ENCODE data around the gene KCND3.

KCND3 gene

DNA sequence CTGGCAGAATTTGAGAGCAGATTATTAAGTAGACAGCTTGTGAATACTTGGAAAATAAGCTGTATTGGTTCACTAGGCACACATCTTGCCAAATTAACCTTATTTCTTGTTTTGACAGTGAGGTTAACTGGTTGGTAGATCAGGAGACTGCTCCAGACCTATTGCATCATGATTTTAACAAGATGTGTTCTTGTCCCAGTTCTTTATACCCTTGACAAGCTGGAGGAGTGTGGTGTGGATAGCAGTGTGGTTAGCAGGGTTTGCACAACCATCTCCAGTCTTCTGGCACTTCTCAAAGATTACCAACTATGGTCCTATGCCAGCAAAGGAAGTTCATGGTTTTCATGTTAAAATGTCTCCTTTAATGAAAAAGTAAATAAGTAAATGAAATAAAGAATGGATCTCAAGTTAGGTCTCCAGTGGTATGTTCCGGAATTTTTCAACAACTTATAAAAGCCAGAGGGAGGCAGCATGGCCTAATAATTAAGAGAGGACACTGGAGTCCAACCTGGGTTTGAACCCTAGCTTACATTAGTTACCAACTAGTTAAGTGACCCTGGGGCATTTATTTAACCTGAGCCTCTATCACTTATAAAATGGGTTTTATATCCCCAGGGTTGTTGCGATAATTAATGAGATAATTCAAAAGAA, 199.7 kb downstream of the KCND3 start:
- H3K9me3 Mint-ChIP-seq: no peaks in the 10 kb centered on the region
- H3K4me1 Mint-ChIP-seq (ENCODE audit: low read depth): no peaks in the 10 kb centered on the region
- no peak overlapping the region for H3K27ac Mint-ChIP-seq
- DNase-seq: no peak
- H3K36me3 Mint-ChIP-seq (ENCODE audit: low read depth): no peaks in the 10 kb centered on the region
- no peak overlapping the region for H3K4me3 Mint-ChIP-seq
- peaks cover 30% of the 10 kb centered on the region for H3K27me3 Mint-ChIP-seq

DNA sequence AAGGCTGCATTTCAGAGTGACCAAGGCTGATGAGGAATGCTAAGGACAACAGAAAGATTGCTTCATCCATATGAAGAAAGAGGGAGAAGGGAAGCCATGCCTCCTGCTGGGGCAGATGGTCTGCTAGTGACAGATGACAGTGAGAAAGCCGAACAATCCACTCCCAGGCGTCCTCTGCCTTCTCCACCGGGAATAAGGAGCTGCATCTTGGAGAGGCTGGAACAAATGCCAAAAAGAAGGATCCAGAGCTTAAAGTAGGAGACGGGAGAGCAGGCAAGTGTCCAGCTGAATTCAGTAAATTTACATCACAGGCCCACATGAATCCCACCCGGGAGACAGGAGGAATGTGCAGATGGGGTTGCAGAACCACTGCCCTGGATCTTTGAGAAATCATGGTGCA, 200.3 kb downstream of the KCND3 start:
- DNase-seq: no peak
- H3K27ac Mint-ChIP-seq: no peak overlapping the region
- no peaks in the 10 kb centered on the region for H3K4me1 Mint-ChIP-seq (ENCODE audit: low read depth)
- H3K36me3 Mint-ChIP-seq (ENCODE audit: low read depth): no peaks in the 10 kb centered on the region
- no peaks in the 10 kb centered on the region for H3K9me3 Mint-ChIP-seq
- no peak overlapping the region for H3K4me3 Mint-ChIP-seq
- peaks cover 24% of the 10 kb centered on the region for H3K27me3 Mint-ChIP-seq

DNA sequence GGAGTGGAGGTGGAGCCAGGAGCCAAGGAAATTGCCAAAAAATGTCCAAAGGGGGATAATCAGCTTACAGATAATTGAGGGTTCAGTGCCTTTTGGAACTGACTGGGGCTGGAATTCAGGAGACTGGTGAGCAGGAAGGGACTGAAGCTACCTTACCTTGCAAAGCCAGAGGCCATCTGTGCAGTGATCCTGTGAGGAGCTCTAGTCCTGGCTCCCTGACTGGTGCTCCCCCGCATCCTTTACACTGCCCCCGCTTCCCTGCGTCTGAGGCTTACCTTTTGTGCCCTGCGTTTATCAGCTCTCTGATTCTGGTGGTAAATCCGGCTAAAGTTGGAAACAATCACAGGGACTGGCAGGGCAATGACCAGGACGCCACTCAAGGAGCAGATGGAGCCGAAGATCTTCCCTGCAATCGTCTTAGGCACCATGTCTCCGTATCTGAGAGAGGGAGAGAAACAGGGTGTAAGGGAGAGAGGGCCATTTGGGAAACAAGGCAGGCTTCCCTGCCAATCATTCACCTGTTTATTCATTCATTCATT, 202.7 kb downstream of the KCND3 start:
- no peaks in the 10 kb centered on the region for H3K9me3 Mint-ChIP-seq
- no peak for DNase-seq
- no peaks in the 10 kb centered on the region for H3K36me3 Mint-ChIP-seq (ENCODE audit: low read depth)
- no peak overlapping the region for H3K27ac Mint-ChIP-seq
- H3K27me3 Mint-ChIP-seq: peaks cover 10% of the 10 kb centered on the region
- no peak overlapping the region for H3K4me3 Mint-ChIP-seq
- no peaks in the 10 kb centered on the region for H3K4me1 Mint-ChIP-seq (ENCODE audit: low read depth)

DNA sequence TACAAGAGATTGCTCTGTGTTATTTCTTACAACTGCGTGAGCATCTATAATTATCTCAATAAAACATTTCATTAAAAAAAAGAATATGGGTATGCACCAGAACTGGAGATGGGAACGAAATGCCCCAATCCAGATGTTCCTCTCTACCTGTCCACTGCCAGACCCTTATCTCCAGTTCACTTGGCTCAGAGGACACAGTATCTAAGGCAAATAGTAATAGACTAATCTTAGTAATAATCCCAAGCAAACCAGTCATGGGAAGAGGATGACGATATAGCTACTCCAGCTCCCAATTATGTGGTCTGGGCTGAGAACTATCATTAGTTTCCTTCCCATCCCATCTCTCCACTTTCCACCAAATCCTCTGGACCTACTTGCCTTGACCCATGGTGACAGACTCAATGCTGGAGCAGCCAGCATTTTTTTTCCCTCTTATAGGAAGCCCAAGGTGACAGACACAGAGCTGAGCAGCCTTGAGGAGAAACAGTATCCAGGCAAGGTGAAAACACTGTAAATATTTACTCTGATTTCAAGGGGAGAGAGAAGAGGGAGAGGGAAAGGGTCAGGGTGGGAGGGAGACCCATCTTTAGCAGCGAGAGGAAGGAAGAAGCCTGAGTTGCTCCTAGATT, 205.1 kb downstream of the KCND3 start:
- H3K27me3 Mint-ChIP-seq: peaks cover 2% of the 10 kb centered on the region
- DNase-seq: no peak
- no peaks in the 10 kb centered on the region for H3K4me1 Mint-ChIP-seq (ENCODE audit: low read depth)
- H3K9me3 Mint-ChIP-seq: no peaks in the 10 kb centered on the region
- H3K27ac Mint-ChIP-seq: no peak overlapping the region
- H3K36me3 Mint-ChIP-seq (ENCODE audit: low read depth): no peaks in the 10 kb centered on the region
- no peak overlapping the region for H3K4me3 Mint-ChIP-seq

DNA sequence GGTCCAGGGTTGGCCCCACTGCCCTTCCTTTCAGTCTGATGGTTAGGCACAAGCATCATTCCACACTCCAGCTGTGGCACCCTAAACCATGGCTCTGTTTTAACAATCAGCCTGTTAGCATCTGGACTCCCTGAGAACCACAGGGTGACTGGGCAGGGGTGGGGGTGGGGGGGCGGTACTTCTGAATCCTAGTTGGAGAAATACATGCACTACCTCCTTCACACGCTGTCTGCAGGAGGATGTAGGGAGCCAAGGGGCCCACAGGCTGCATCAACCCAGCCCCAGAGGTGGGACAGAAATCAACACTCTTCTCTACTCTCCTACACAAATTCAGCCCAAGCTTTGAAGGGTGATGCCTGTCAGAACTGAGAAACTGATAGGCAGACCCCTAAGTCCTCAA, 209.9 kb downstream of the KCND3 start:
- Mint-ChIP-seq H3K9me3 (no peaks in the 10 kb centered on the region), H3K4me1 (ENCODE audit: low read depth) (no peaks in the 10 kb centered on the region), H3K36me3 (ENCODE audit: low read depth) (no peaks in the 10 kb centered on the region), H3K27ac (no peak overlapping the region), H3K27me3 (peaks cover 2% of the 10 kb centered on the region), H3K4me3 (no peak overlapping the region)
- DNase-seq: no peak

DNA sequence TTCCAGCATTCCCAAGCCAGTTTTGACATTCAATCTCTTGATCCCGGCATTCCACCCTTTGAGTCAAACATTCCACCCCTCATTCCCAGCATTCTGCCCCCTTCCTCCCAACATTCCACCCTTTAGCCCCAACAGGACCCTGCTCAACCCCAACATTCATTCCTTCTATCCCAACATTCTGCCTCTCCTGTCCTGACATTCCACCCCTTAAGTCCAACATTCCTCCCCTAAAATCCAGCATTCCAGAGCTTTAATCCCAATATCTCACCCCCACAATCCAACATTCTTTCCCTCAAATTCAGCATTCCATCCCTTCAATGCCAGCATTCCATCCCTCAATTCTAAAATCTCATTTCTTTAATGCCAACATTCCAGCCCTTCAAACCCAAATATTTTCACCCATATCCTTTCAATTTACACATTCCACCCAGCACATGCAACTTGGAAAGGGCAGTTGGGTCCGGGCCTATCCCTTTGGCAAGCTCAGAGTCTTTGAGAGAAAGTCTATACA, 210.9 kb downstream of the KCND3 start:
- Mint-ChIP-seq H3K36me3 (ENCODE audit: low read depth) (no peaks in the 10 kb centered on the region), H3K9me3 (no peaks in the 10 kb centered on the region), H3K4me1 (ENCODE audit: low read depth) (no peaks in the 10 kb centered on the region), H3K4me3 (no peak overlapping the region), H3K27ac (no peak overlapping the region), H3K27me3 (peaks cover 2% of the 10 kb centered on the region)
- DNase-seq: no peak

- no peak for DNase-seq
- Mint-ChIP-seq H3K27ac (no peak overlapping the region), H3K27me3 (no peaks in the 10 kb centered on the region), H3K4me1 (ENCODE audit: low read depth) (no peaks in the 10 kb centered on the region), H3K9me3 (no peaks in the 10 kb centered on the region), H3K36me3 (ENCODE audit: low read depth) (no peaks in the 10 kb centered on the region), H3K4me3 (no peak overlapping the region)
These were observed 211.4 kb downstream of the KCND3 start for GRCh38 chr1:111778066-111778465.

GRCh38 chr1:111777301-111777700, 212.2 kb downstream of the KCND3 start:
- no peak overlapping the region for H3K27ac Mint-ChIP-seq
- no peaks in the 10 kb centered on the region for H3K4me1 Mint-ChIP-seq (ENCODE audit: low read depth)

DNA sequence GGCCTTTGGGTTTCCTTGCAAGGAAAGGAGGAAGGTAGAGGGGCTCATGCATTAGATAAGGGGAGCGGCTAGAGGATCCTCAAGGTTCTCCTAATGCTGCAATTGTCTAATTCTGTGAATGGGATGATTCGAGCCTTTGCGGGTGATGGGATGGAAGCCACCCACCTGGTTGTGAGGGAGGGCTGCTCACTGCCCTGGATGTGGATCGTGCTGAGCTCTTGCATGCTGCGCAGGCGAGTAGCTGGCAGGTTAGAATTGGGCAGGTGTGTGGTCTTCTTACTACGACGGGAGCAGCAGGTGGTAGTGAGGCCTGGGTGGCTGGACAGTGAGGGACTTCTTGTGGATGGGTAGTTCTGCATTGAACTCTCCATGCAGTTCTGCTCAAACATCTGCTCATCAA, 212.6 kb downstream of the KCND3 start:
- H3K4me3 Mint-ChIP-seq: no peak overlapping the region
- peaks cover 3% of the 10 kb centered on the region for H3K36me3 Mint-ChIP-seq (ENCODE audit: low read depth)
- H3K27me3 Mint-ChIP-seq: no peaks in the 10 kb centered on the region
- no peaks in the 10 kb centered on the region for H3K9me3 Mint-ChIP-seq
- H3K4me1 Mint-ChIP-seq (ENCODE audit: low read depth): no peaks in the 10 kb centered on the region
- H3K27ac Mint-ChIP-seq: no peak overlapping the region
- DNase-seq: no peak

More at GRCh38 chr1:111777301-111777700, 212.2 kb downstream of the KCND3 start:
- no peak for DNase-seq
- H3K36me3 Mint-ChIP-seq (ENCODE audit: low read depth): no peaks in the 10 kb centered on the region
- H3K9me3 Mint-ChIP-seq: no peaks in the 10 kb centered on the region
- H3K27me3 Mint-ChIP-seq: no peaks in the 10 kb centered on the region
- H3K4me3 Mint-ChIP-seq: no peak overlapping the region

DNA sequence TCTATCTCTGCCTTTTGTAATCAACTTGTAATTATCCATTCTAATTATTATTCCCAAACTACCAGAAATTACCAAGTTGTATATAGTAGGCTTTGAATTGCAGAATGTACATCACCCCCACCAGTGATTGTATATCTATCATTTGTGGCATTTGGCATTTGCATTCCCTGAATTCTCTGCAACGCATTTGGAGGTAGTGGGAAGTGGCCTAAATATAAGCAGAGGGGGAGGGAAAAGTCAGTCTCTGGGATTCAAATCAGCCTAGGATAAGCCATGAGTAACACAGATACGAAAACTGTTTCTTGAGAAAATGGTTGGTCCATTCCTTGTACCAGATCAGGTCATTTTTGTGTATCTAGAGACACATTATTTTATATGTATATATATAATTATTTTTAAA, 213.1 kb downstream of the KCND3 start:
- Mint-ChIP-seq H3K4me1 (ENCODE audit: low read depth) (no peaks in the 10 kb centered on the region), H3K27me3 (no peaks in the 10 kb centered on the region), H3K36me3 (ENCODE audit: low read depth) (peaks cover 3% of the 10 kb centered on the region), H3K4me3 (no peak overlapping the region), H3K27ac (no peak overlapping the region), H3K9me3 (no peaks in the 10 kb centered on the region)
- DNase-seq: no peak

DNA sequence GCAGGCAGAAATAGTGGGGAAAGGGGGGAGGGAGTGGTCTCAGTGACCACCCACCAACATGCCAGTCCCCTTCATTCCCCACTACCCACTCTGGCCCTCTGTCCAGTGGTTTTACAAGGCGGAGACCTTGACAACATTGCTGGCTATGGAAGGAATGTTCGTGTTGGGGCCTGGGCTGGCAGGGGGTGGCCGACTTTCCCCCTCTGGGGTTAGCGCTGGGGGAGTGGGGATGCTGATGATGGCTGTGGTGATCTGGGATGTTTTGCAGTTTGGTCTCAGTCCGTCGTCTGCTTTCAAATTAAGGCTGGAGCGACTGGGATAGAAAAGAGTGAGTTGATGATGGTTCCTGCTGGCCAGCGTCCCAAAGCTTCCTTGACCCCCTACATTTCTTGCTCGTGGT, 213.5 kb downstream of the KCND3 start:
- no peaks in the 10 kb centered on the region for H3K9me3 Mint-ChIP-seq
- no peaks in the 10 kb centered on the region for H3K27me3 Mint-ChIP-seq
- peaks cover 6% of the 10 kb centered on the region for H3K36me3 Mint-ChIP-seq (ENCODE audit: low read depth)
- no peak overlapping the region for H3K4me3 Mint-ChIP-seq
- no peak for DNase-seq
- H3K27ac Mint-ChIP-seq: no peak overlapping the region
- H3K4me1 Mint-ChIP-seq (ENCODE audit: low read depth): no peaks in the 10 kb centered on the region

DNA sequence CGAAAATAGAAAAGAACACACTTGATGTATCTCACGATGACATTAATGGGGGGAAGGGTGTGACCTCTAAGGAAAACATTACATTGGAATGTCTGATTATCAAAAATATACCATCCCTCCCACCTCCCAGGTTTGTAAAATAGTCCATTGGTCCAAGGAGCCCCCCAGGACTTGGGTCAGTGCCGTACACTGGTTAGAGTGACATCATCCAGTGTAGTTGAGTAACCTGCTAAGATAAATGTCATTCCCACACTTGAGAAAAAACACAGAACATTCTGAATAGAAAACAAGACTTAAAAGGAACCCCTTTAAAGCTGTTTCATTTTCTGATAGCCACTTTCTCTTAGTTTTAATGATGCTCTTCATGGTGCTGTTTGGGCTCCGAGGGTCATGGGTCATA, 218.6 kb downstream of the KCND3 start:
- peaks cover 50% of the 10 kb centered on the region for H3K36me3 Mint-ChIP-seq (ENCODE audit: low read depth)
- H3K27me3 Mint-ChIP-seq: no peaks in the 10 kb centered on the region
- no peaks in the 10 kb centered on the region for H3K9me3 Mint-ChIP-seq
- H3K4me3 Mint-ChIP-seq: no peak overlapping the region
- DNase-seq: no peak
- peaks cover 18% of the 10 kb centered on the region for H3K4me1 Mint-ChIP-seq (ENCODE audit: low read depth)
- H3K27ac Mint-ChIP-seq: no peak overlapping the region

- Mint-ChIP-seq H3K36me3 (ENCODE audit: low read depth) (peaks cover 63% of the 10 kb centered on the region), H3K4me3 (no peak overlapping the region), H3K4me1 (ENCODE audit: low read depth) (peaks cover 20% of the 10 kb centered on the region), H3K27ac (no peak overlapping the region), H3K9me3 (no peaks in the 10 kb centered on the region), H3K27me3 (no peaks in the 10 kb centered on the region)
- DNase-seq: no peak
These were observed 219.8 kb downstream of the KCND3 start for GRCh38 chr1:111769517-111770146.

- no peaks in the 10 kb centered on the region for H3K9me3 Mint-ChIP-seq
- DNase-seq: no peak
- no peaks in the 10 kb centered on the region for H3K27me3 Mint-ChIP-seq
- H3K36me3 Mint-ChIP-seq (ENCODE audit: low read depth): peaks cover 71% of the 10 kb centered on the region
- no peak overlapping the region for H3K4me3 Mint-ChIP-seq
- H3K27ac Mint-ChIP-seq: no peak overlapping the region
- peaks cover 20% of the 10 kb centered on the region for H3K4me1 Mint-ChIP-seq (ENCODE audit: low read depth)
These were observed 220.8 kb downstream of the KCND3 start for GRCh38 chr1:111768625-111769024.

DNA sequence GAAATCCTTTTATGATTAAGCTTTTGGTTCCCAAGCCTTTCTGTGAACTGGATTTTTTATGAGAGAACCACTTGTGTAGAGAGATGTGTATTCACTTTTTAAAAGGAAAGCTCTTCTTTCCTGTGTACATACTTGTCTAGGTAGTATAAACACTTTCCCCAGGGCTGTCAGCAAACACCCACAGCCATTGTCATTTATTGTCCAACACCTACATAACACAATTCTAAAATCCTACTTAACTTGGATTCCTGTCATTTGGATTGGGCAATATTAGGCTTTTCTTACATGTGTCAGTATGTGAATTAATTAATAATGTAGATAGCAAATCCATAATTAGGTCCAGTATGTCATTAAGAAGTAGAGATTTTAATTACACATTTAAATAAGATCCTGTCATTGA, 221.4 kb downstream of the KCND3 start:
- H3K27ac Mint-ChIP-seq: peak overlapping the region; percentile 72
- DNase-seq: no peak
- no peak overlapping the region for H3K4me3 Mint-ChIP-seq
- H3K27me3 Mint-ChIP-seq: no peaks in the 10 kb centered on the region
- H3K9me3 Mint-ChIP-seq: no peaks in the 10 kb centered on the region
- H3K4me1 Mint-ChIP-seq (ENCODE audit: low read depth): peaks cover 20% of the 10 kb centered on the region
- H3K36me3 Mint-ChIP-seq (ENCODE audit: low read depth): peaks cover 77% of the 10 kb centered on the region

All from activated T-cell treated with anti-CD3 and anti-CD28 coated beads, Interleukin-2, amount 50 U/mL, for 24 hours (primary cell).